Measurements from ENCODE around the gene USPL1.

The USPL1 gene

DNA sequence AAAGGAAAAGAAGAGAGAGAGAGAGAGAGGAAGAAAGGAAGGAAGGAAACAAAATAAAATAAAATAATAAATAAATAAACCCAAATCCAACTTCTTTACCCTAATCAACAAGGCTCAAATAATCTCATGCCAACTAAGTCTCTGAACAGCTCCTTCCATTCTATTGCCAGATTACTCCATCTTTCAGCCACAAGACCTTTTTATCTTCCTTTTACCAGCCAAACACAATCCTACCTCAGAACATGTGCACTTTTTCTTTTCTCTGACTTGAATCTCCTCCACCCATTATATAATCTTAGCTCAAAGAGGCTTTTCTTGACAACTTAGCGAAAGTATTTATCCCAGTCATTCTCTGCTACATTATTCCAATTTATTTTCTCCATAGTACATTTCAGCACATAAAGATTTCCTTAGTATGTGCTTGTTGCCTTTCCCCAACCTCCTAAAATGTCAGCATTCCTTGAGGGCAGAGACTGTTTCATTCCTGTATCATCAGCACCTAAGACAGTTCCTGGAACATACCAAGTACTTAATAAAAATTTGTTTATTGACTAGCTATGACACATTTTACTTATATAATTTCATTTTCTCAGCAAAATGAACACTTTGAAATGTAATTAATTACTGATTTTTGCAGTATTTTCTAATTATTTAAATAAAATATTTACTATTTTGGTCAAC, 33.5 kb upstream of the USPL1 start:
- H3K27ac ChIP-seq (ENCODE audit: low read length, poor library complexity, severe bottlenecking) = no peak overlapping the region
- H3K9ac ChIP-seq (ENCODE audit: low read length) = no peak overlapping the region
- no peak overlapping the region for H3K4me2 ChIP-seq (ENCODE audit: low read length, poor library complexity, severe bottlenecking)
- H4K8ac ChIP-seq (ENCODE audit: low read length) = no peak overlapping the region
- no peaks in the 10 kb centered on the region for H3K27me3 ChIP-seq (ENCODE audit: control insufficient read depth in 1 of 2, insufficient read depth in 1 of 2, low read length in 2 of 2)
- H3K36me3 ChIP-seq (ENCODE audit: control insufficient read depth in 1 of 2, insufficient read depth in 2 of 2, low read depth in 1 of 2, low read length in 2 of 2) = no peaks in the 10 kb centered on the region
- 95% methylated on average over 1 of the region's 1 CpG for WGBS
- H3K4ac ChIP-seq (ENCODE audit: low read depth in 1 of 2, low read length in 2 of 2) = no peak overlapping the region
- no peak overlapping the region for H2AFZ ChIP-seq (ENCODE audit: low read depth, low read length)
- no peak overlapping the region for H3K4me3 ChIP-seq (ENCODE audit: insufficient read depth in 1 of 2, low read depth in 1 of 2, low read length in 2 of 2)
- no peaks in the 10 kb centered on the region for H3K4me1 ChIP-seq (ENCODE audit: control insufficient read depth, insufficient read depth, low read depth, low read length)
- no peak overlapping the region for H2BK120ac ChIP-seq (ENCODE audit: low read depth, low read length)
- H2AK5ac ChIP-seq (ENCODE audit: low read length, severe bottlenecking) = no peak overlapping the region
- no peak overlapping the region for H4K91ac ChIP-seq (ENCODE audit: low read length)
- peaks cover 1% of the 10 kb centered on the region for H3K79me1 ChIP-seq (replicated peaks; ENCODE audit: low read length, poor library complexity, severe bottlenecking)
- H3K14ac ChIP-seq (ENCODE audit: low read length in 2 of 2) = no peak overlapping the region
- H3K23ac ChIP-seq (ENCODE audit: low read length in 2 of 2) = no peak overlapping the region
- H2BK15ac ChIP-seq (ENCODE audit: low read depth, poor library complexity, severe bottlenecking) = no peak overlapping the region
- H2BK12ac ChIP-seq (ENCODE audit: low read length in 2 of 2) = no peak overlapping the region
- no peak for DNase-seq
- H2BK5ac ChIP-seq (ENCODE audit: low read depth, low read length, poor library complexity, severe bottlenecking) = no peak overlapping the region
- H3K18ac ChIP-seq (ENCODE audit: low read depth in 1 of 2, low read length in 2 of 2) = no peak overlapping the region
- H3K9me3 ChIP-seq (ENCODE audit: control insufficient read depth, low read length) = no peaks in the 10 kb centered on the region

DNA sequence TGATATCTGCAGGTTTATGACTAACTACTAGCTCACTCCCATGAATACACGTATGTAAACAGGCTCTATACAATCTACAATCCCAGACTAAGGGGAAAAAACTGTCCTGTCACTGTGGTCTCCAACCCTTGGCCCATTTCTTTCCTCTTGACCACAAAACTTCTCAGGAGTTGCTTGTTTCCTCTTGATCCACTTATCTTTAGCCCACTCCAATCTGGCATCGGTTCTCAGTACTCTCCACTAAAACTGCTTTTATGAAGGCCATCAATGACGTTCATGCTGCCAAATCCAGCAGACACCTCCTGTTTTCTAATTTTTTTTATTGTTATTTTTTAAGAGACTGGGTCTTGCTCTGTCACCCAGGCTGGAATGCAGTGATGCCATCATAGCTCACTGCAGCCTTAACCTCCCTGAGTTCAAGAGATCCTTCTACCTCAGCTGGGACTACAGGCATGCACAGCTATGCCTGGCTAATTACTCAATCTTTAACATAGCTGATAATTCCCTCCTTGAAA, 31.9 kb upstream of the USPL1 start:
- no peak overlapping the region for H3K4me3 ChIP-seq (ENCODE audit: insufficient read depth in 1 of 2, low read depth in 1 of 2, low read length in 2 of 2)
- WGBS = 58% methylated on average over 2 of the region's 3 CpGs

DNA sequence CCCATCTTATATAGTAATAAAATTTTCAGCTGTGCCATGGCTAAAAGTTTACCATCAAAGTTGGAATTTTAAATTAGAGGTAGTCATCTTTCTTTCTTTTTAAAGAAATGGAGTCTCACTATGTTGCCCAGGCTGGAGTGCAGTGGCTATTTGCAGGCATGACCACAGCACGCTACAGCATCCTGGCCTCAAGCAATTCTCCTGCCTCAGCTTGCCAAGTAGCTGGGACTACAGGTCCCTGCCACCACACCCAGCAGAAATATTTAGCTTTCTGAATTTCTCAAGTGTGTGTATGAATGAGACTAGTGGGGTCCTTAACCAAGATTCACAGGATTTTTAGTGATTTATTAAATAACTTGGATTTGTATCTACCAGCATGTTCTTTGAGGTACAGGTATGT, 30.5 kb upstream of the USPL1 start:
- H3K27ac ChIP-seq (ENCODE audit: low read length, poor library complexity, severe bottlenecking) = no peak overlapping the region
- no peak overlapping the region for H3K18ac ChIP-seq (ENCODE audit: low read depth in 1 of 2, low read length in 2 of 2)
- no peak overlapping the region for H3K4me3 ChIP-seq (ENCODE audit: insufficient read depth in 1 of 2, low read depth in 1 of 2, low read length in 2 of 2)
- H2BK120ac ChIP-seq (ENCODE audit: low read depth, low read length) = no peak overlapping the region
- H2AFZ ChIP-seq (ENCODE audit: low read depth, low read length) = no peak overlapping the region
- no peak overlapping the region for H2BK12ac ChIP-seq (ENCODE audit: low read length in 2 of 2)
- H3K23ac ChIP-seq (ENCODE audit: low read length in 2 of 2) = no peak overlapping the region
- no peaks in the 10 kb centered on the region for H3K4me1 ChIP-seq (ENCODE audit: control insufficient read depth, insufficient read depth, low read depth, low read length)
- no peak overlapping the region for H2AK5ac ChIP-seq (ENCODE audit: low read length, severe bottlenecking)
- H3K9me3 ChIP-seq (ENCODE audit: control insufficient read depth, low read length) = no peaks in the 10 kb centered on the region
- no peak overlapping the region for H3K4me2 ChIP-seq (ENCODE audit: low read length, poor library complexity, severe bottlenecking)
- H3K36me3 ChIP-seq (ENCODE audit: control insufficient read depth in 1 of 2, insufficient read depth in 2 of 2, low read depth in 1 of 2, low read length in 2 of 2) = no peaks in the 10 kb centered on the region
- H2BK15ac ChIP-seq (ENCODE audit: low read depth, poor library complexity, severe bottlenecking) = no peak overlapping the region
- H3K27me3 ChIP-seq (ENCODE audit: control insufficient read depth in 1 of 2, insufficient read depth in 1 of 2, low read length in 2 of 2) = no peaks in the 10 kb centered on the region
- no peak for DNase-seq
- no peak overlapping the region for H4K8ac ChIP-seq (ENCODE audit: low read length)
- no peak overlapping the region for H4K91ac ChIP-seq (ENCODE audit: low read length)
- H3K14ac ChIP-seq (ENCODE audit: low read length in 2 of 2) = no peak overlapping the region
- no peak overlapping the region for H3K4ac ChIP-seq (ENCODE audit: low read depth in 1 of 2, low read length in 2 of 2)
- H3K79me1 ChIP-seq (replicated peaks; ENCODE audit: low read length, poor library complexity, severe bottlenecking) = peaks cover 4% of the 10 kb centered on the region
- no peak overlapping the region for H2BK5ac ChIP-seq (ENCODE audit: low read depth, low read length, poor library complexity, severe bottlenecking)
- H3K9ac ChIP-seq (ENCODE audit: low read length) = no peak overlapping the region
- WGBS = 100% methylated on average over 1 of the region's 1 CpG

More for the DNA sequence above, 31.9 kb upstream of the USPL1 start:
- Histone ChIP-seq H3K79me1 (replicated peaks; ENCODE audit: low read length, poor library complexity, severe bottlenecking) (peaks cover 4% of the 10 kb centered on the region), H3K27ac (ENCODE audit: low read length, poor library complexity, severe bottlenecking) (no peak overlapping the region), H2BK12ac (ENCODE audit: low read length in 2 of 2) (no peak overlapping the region), H3K4ac (ENCODE audit: low read depth in 1 of 2, low read length in 2 of 2) (no peak overlapping the region), H3K9me3 (ENCODE audit: control insufficient read depth, low read length) (no peaks in the 10 kb centered on the region), H3K4me1 (ENCODE audit: control insufficient read depth, insufficient read depth, low read depth, low read length) (no peaks in the 10 kb centered on the region), H3K23ac (ENCODE audit: low read length in 2 of 2) (no peak overlapping the region), H3K36me3 (ENCODE audit: control insufficient read depth in 1 of 2, insufficient read depth in 2 of 2, low read depth in 1 of 2, low read length in 2 of 2) (no peaks in the 10 kb centered on the region), H3K9ac (ENCODE audit: low read length) (no peak overlapping the region), H3K14ac (ENCODE audit: low read length in 2 of 2) (no peak overlapping the region), H2AK5ac (ENCODE audit: low read length, severe bottlenecking) (no peak overlapping the region), H2BK120ac (ENCODE audit: low read depth, low read length) (no peak overlapping the region), H4K8ac (ENCODE audit: low read length) (no peak overlapping the region), H3K27me3 (ENCODE audit: control insufficient read depth in 1 of 2, insufficient read depth in 1 of 2, low read length in 2 of 2) (no peaks in the 10 kb centered on the region), H3K18ac (ENCODE audit: low read depth in 1 of 2, low read length in 2 of 2) (no peak overlapping the region), H4K91ac (ENCODE audit: low read length) (no peak overlapping the region), H2AFZ (ENCODE audit: low read depth, low read length) (no peak overlapping the region), H3K4me2 (ENCODE audit: low read length, poor library complexity, severe bottlenecking) (no peak overlapping the region), H2BK15ac (ENCODE audit: low read depth, poor library complexity, severe bottlenecking) (no peak overlapping the region), H2BK5ac (ENCODE audit: low read depth, low read length, poor library complexity, severe bottlenecking) (no peak overlapping the region)
- peak; percentile 76 for DNase-seq

DNA sequence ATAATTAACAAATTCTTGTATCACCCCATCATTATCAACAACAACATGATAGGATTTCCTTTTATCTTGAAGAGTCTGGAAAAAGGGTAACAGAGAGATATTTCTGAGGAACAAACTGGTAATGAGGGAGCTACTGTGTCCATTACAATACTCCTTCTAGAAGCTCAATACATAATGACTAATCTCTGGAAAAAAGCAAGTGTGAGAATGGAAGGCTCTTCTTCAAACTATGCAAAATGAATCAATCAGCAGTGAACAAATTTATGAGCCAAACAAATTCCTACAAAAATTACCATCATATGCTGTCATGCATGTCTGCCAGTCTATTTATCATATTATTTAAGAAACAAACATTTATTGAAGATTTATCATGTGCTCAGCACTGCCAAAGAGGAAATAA, 30.0 kb upstream of the USPL1 start:
- H2BK12ac ChIP-seq (ENCODE audit: low read length in 2 of 2) = no peak overlapping the region
- H3K27ac ChIP-seq (ENCODE audit: low read length, poor library complexity, severe bottlenecking) = no peak overlapping the region
- no peaks in the 10 kb centered on the region for H3K36me3 ChIP-seq (ENCODE audit: control insufficient read depth in 1 of 2, insufficient read depth in 2 of 2, low read depth in 1 of 2, low read length in 2 of 2)
- no peak overlapping the region for H2BK15ac ChIP-seq (ENCODE audit: low read depth, poor library complexity, severe bottlenecking)
- no peaks in the 10 kb centered on the region for H3K27me3 ChIP-seq (ENCODE audit: control insufficient read depth in 1 of 2, insufficient read depth in 1 of 2, low read length in 2 of 2)
- H3K9ac ChIP-seq (ENCODE audit: low read length) = no peak overlapping the region
- H2AK5ac ChIP-seq (ENCODE audit: low read length, severe bottlenecking) = no peak overlapping the region
- H4K8ac ChIP-seq (ENCODE audit: low read length) = no peak overlapping the region
- H3K18ac ChIP-seq (ENCODE audit: low read depth in 1 of 2, low read length in 2 of 2) = no peak overlapping the region
- no peaks in the 10 kb centered on the region for H3K4me1 ChIP-seq (ENCODE audit: control insufficient read depth, insufficient read depth, low read depth, low read length)
- no peak overlapping the region for H2BK120ac ChIP-seq (ENCODE audit: low read depth, low read length)
- H3K4me3 ChIP-seq (ENCODE audit: insufficient read depth in 1 of 2, low read depth in 1 of 2, low read length in 2 of 2) = no peak overlapping the region
- H4K91ac ChIP-seq (ENCODE audit: low read length) = no peak overlapping the region
- no peak overlapping the region for H2BK5ac ChIP-seq (ENCODE audit: low read depth, low read length, poor library complexity, severe bottlenecking)
- no peak overlapping the region for H3K4me2 ChIP-seq (ENCODE audit: low read length, poor library complexity, severe bottlenecking)
- DNase-seq = no peak
- H3K9me3 ChIP-seq (ENCODE audit: control insufficient read depth, low read length) = no peaks in the 10 kb centered on the region
- H3K4ac ChIP-seq (ENCODE audit: low read depth in 1 of 2, low read length in 2 of 2) = no peak overlapping the region
- no peak overlapping the region for H3K23ac ChIP-seq (ENCODE audit: low read length in 2 of 2)
- H3K79me1 ChIP-seq (replicated peaks; ENCODE audit: low read length, poor library complexity, severe bottlenecking) = peaks cover 4% of the 10 kb centered on the region
- H2AFZ ChIP-seq (ENCODE audit: low read depth, low read length) = no peak overlapping the region
- no peak overlapping the region for H3K14ac ChIP-seq (ENCODE audit: low read length in 2 of 2)

All from mesenchymal stem cell (in vitro differentiated cells and primary cell).